HG03045 (cell line): Measurements from ENCODE around the gene DHX9.

Experiments used
- ATAC-seq: cut with Tn5 transposase; IDR thresholded peaks from one replicate; pipeline ENCODE4 v1.9.1; 2021; ENCODE audit warnings: mild to moderate bottlenecking, moderate library complexity; ENCODE audit not compliant: unreplicated experiment

Gene DHX9

DNA sequence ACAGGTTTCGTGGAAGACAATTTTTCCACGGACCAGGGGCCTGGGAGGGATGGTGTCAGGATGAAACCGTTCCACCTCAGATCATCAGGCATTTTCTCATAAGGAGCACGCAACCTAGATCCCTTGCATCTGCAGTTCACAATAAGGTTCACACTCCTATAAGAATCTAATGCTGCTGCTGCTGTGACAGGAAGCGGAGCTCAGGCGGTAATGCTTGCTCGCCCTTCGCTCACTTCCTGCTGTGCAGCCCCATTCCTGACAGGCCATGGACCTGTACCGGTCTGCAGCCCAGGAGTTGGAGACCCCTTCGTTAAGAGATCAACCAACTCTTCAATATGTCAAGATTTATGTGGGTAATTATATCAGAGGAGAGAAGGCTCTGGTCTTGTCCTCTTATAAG, 3.3 kb upstream of the DHX9 start:
- no peak for ATAC-seq

DNA sequence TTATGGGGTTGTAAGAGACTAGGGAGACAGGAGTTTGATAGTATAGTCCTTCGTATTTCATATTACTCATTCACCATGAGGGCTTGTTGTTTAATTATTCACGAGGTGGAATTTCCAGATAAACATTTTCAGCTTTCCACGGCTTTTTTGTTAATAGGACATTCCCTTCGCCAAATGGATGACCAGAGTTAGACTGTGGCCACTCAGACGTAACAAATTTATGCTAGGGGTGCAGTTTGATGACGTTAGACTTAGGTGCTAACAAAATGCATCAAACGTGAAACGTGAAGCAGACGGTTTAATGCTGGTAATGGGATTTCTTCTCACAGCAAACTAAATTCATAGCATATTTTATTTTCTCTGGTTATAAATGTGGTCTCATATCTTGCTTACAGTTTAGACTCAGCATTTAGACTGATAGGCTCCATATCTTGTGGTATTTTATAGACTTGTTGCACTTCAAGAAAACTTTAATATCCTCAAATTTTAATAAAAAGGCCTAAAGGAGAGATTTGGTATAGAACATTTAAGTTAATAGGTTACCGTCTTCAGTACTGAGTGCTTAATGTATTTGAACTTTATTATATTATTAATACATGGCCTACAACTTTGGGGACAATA, 2.3 kb downstream of the DHX9 start:
- no peak for ATAC-seq

DNA sequence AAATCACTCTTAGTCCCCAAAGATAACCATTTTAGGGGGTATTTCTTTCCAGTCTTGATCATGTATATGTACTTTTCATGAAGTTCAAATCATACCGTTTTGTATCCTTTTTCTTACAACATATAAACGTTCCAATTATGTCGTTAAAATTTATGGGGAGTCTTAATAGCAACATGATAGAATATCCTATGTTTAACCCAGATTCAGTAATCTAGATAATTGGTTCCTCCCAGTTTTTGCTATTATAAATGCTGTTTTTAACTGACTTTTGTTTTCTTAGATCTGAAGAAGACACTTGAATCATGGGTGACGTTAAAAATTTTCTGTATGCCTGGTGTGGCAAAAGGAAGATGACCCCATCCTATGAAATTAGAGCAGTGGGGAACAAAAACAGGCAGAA, 3.1 kb downstream of the DHX9 start:
- ATAC-seq, result no peak

DNA sequence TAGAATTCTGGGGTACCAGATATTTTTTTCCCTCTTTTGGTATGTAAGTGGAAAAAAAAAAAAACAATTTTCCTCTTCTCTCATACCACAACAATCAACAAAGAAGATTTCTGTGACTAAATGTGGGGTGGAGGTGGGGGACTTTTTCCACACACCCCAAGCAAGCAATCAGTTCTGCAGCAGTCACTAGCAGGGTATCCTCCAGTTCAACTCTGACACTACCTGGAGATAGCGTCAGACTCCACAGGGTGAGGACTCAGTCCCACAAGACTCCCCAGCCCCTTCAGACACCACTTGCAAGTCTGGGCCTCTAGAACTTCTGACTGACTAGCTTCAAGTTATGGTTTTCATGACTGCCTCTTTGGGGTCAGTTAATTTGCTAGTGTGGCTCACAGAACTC, 6.2 kb downstream of the DHX9 start:
- ATAC-seq, result no peak

DNA sequence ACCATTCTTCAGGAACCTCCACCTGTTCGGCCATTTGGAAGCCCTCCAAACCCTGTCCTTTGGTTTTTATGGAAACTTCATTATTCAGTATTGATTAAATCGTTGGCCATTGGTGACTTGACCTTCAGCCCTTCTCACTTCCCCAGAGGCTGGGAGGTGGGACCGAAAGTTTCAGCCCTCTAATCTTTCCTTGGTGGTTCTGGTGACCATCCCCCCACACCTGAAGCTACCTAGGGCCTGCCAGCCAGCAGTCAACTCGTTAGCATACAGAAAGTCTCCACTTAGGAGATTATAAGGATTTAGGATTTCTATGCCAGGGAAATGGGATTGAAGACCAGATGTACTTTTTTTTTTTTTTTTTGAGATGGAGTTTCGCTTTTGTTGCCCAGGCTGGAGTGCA, 6.7 kb downstream of the DHX9 start:
- ATAC-seq, result no peak

DNA sequence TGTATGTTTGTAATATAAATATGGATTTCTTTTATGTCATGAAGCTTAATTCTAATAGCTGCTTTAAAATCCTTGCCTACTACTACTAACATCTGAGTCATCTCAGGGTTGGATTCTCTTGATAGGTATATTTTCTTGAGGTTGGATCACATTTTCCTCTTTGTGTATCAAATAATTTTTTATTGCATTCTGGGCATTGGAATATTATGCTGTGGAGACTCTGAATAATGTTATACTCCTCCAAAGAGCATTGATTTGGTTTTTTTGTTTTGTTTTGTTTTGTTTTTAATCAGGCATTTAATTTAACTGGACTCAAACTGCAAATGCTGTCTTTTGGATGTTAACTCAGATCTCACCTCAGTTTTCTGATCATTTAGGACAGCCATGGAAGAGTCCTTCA, 8.0 kb downstream of the DHX9 start:
- ATAC-seq, result no peak

DNA sequence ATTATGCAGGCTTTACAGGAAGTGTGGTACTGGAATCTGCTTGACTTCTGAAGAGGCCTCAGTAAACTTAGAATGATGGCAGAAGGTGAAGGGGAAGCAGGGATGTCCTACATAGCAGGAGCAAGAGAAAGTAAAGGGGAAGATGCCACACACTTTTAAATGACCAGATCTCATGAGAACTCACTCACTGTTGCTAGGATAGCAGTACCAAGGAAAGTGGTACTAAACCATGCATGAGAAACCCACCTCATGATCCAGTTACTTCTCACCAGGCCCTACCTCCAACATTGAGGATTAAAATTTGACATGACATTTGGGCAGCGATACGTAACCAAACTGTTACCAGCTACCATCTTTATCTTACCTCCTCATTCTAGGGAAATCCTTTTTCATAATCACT, 9.6 kb downstream of the DHX9 start:
- no peak for ATAC-seq

DNA sequence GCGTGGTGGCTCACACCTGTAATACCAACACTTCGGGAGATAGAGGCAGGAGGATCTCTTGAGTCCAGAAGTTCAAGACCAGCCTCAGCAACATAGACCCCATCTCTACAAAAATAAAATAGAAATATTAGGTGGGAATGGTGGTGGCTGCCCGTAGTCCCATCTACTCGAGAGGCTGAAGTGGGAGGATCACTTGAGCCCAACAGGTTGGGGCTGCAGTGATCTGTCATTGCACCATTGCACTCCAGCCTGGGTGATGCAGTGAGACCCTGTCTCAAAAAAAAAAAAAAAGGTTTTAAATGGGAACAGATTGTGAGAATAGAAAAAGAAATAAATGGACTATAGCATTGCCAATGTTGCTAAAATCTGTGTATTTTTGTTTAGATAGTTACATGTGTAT, 11.2 kb downstream of the DHX9 start:
- ATAC-seq, result no peak

DNA sequence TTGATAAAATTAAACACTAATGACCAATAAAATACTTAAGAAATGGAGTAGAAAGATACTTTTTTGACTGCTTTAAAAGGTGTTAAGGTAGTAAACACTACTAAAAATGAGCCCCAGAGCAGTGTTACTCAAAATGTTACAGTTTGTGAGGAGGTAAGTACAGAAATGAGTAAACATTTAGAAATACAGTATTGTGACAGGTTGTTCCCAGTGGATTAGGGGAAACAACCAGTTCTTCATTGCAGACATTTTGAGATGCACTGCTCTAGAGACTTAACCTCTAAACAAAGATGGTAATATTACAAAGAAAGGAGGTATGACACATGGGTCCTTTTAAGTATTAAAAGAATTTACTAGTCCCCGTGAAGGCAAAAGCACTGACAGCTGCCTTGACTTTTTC, 12.7 kb downstream of the DHX9 start:
- no peak for ATAC-seq

DNA sequence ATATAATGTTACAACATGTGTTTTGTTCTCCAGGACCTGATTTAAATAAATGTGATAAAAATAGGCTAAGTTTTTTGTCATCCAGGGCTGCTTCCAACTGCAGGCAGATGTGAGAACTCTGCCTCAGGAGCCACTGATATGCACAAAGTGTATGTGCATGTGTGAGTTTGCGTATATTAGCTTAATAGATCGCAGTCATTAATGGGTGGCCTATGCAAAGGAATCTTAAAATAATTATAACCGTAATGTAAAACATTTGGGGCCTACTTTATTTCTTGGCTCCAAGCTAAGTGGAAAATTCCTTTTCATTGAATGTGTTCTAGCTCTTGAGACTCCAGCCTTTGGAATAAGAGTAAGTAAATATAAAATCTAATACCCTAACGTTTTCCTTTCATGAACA, 16.8 kb downstream of the DHX9 start:
- ATAC-seq, result no peak

DNA sequence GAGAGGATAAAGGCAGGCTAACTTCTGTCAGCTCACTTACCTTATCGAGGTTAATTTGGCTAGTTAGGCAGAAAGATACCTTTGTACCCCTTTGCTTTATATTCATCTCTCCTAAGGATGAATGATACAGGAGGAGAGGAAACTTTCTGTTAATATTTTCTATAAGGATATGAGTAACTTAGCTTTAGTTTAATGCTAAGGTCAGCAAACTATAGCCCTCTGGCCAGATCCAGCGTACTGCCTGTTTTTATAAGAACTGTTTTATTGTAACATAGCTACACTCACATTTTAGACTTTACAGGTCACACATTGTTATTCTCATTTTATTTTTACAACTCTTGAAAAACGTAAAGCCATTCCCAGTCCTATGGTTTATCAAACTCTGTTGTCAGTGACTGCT, 18.1 kb downstream of the DHX9 start:
- ATAC-seq, result no peak

DNA sequence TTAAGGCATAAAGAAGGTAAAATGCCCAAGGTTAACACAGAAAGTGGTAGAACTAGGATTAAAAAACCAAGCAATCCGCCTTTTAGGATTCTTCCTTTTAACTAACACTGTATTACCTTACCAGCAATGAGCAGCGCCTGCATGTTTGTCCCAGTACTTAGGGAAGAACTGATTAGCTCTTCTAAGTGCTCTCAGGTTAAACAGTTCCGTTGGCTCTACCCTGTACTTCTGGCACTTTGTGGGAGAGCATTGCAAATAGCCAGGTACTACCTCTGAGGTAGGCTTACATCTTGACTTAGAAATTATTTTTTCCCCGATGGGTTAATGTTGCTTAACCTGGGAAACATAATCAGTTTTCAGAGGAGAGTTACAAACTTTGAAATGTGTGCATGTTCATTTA, 21.5 kb downstream of the DHX9 start:
- no peak for ATAC-seq

DNA sequence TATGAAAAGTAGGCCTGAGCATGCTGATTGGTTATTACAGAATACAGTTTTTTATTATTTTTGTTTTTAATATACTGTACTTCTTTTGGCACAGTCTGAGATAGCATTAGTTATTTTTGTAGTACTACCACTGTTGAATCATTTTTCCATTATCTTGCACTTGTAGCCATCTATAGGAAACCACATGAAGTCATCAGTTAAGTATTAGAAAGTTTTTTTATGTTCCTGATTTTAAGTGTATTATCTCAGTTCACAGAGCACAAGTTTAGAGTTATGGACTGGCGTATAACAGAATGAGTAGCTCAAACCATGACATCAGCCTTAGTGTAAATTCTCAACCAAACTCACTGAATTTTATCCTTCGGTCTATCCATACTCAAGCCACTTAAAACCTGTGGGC, 22.8 kb downstream of the DHX9 start:
- no peak for ATAC-seq

DNA sequence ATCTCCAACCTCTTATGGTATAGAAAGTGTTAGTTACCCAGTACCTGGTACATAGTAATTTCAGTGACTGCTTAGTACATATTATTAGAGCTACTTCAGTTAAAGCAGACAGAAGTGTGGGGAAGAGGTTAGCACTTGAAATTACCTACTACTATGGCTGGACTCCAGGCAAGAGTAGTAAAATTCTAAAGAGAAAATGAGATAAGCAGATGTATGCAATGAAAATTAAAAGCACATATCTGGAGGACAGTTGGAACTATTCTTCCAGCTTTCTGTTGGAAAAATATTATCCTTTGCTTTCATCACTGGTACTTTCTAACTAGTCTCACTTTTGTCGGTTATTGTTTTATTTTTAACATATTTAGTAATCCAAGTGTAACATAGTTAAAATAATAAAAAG, 23.7 kb downstream of the DHX9 start:
- no peak for ATAC-seq

DNA sequence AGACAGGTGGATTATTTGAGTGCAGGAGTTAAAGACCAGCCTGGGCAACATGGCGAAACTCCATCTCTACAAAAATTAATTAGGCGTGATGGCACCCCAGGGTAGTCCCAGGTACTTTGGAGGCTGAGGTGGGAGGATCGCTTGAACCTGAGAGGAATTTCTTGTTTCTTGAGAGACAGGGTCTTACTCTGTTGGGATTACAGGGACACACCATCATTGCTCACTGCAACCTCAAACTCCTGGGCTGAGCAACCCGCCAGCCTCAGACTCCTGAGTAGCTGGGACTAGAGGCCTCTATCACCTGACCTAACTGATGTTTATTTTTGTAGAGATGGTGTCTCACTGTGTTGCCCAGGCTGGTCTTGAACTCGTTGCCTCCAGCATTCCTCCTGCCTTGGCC, 24.8 kb downstream of the DHX9 start:
- ATAC-seq, result no peak

DNA sequence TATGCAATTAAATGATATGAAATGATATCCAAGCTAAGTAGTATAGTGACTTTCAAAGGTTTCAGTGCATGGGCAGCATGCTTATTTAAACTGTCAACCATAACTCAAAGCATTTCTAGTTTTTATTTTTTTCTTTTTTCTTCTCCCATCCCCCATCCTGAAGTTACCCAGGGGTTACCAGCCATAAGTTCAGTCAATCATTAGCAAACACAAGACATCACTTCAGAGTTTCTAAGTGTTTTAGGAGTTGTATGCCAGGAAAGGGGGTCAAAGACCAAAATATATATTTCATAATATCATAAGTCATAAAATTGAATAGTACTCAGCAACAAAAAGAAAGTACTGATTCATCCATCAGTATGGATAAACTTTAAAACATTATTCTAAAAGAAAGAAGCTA, 28.7 kb downstream of the DHX9 start:
- ATAC-seq, result no peak

DNA sequence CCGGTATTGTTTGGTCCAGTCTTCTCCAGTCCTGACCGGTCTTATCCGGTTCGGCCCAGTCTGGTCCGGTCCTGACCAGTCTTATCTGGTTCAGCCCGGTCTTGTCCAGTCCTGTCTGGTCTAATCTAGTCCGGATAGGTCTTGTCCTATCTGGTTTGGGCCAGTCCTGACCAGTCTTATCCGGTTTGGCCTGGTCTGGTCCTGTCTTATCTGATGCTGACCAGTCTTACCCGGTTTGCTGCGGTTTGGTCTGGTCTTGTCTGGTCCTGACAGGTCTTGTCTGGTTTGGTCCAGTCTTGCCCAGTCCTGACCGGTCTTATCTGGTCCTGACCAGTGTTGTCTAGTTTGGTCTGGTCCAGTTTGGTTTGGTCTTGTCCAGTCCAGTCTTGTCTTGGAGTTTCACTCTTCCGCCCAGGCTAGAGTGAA, 30.1 kb downstream of the DHX9 start:
- ATAC-seq, result no peak

DNA sequence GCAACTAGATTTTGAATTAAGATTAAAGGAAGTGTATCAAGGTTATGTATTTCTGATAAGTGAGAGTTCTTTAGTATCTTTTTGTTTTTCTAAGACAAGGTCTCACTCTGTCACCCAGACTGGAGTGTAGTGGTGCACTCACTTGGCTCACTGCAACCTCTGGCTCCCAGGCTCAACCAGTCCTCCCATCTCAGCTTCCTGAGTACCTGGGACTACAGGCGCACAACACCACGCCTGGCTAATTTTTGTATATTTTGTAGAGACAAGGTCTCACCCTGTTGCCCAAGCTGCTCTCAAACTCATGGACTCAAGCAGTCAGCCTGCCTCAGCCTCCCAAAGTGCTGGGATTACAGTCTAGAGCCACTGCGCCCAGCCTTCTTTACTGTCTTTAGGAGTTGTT, 33.7 kb downstream of the DHX9 start:
- no peak for ATAC-seq

DNA sequence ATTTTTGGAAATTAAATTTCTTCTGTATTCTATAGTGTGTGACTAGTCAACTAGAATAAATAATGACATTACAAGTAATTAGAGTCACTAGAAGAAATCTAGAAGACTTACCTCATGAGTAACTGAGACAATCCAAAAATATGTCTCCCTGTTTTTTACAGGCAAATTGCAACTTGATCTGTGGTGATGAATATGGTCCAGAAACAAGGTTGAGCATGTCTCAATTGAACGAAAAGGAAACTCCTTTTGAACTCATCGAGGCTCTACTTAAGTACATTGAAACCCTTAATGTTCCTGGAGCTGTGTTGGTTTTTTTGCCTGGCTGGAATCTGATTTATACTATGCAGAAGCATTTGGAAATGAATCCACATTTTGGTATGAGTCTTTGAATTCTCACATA, 36.7 kb downstream of the DHX9 start:
- no peak for ATAC-seq

DNA sequence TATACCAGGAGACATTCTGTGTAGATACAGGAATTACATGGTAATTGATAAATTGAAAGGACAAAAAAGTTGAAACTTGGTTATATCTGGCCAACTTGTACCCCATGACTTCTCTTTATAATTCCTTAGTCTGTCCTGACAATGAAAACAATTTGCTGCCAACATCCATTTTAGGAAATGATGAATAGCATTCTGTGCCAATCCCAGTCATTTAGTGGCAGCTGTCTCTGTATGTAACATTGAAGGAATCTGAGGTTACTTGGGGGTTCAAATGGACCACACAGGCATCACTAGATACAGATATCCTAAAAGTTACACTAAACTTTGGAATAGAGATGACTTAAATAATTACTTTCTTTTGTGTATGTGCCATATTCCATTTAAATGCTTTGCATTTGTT, 38.2 kb downstream of the DHX9 start:
- no peak for ATAC-seq

DNA sequence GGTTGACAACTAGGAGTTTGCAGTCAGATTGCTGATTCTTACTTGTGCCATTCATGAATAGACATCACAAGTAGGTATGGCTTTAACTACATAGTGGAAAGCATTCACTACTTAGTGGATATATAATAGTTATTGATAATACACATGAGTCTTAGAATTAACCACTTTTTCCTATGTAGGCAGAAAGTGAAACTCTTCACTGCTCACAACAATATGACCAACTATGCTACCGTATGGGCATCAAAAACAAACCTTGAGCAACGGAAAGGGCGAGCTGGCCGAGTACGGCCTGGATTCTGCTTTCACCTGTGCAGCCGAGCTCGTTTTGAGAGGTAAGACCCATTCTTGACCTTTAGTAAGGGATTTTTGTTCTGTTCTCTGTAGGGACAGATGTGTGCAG, 38.7 kb downstream of the DHX9 start:
- ATAC-seq, result no peak

DNA sequence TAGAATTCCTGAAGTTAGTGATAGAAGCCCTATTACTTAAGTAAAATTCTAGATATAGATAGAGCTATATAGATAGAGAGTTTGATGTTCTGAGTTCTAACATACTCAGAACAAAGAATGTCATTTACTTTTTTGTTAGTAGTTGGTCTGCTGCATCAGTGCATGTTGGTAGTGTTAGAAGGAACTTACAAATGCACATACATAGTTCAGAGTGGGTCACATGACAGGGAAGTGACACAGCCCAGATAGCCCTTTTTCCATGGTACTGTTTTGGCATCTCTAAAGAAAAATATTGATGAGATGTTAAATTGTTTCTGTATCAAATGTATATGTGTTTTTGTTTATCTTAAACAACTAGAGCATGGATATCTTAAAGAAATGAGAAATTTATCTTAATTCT, 45.7 kb downstream of the DHX9 start:
- no peak for ATAC-seq

DNA sequence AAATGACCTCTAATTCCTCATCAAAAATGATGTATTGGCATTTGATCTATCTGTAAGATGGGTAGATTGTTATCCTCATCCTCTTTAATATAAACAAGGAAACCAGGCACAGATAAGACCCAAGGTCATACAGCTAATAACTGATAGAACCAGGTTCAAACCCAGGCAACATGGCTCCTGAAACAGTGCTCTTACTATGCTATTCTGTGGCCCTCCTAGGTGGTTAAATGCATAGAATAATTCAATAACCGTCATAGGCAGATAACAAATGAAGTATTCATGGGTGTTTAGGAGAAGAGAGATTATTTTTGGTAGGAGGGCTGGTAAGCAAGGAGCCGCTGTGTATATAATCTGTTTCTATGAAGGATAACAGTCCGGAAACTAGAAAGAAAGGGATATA, 46.4 kb downstream of the DHX9 start:
- ATAC-seq, result no peak

DNA sequence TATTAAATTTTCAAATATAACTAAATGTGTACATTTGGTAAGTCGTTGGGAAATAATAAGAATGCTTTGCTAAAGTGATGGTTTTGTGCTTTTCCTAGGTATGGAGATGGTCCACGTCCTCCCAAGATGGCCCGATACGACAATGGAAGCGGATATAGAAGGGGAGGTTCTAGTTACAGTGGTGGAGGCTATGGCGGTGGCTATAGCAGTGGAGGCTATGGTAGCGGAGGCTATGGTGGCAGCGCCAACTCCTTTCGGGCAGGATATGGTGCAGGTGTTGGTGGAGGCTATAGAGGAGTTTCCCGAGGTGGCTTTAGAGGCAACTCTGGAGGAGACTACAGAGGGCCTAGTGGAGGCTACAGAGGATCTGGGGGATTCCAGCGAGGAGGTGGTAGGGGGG, 47.8 kb downstream of the DHX9 start:
- no peak for ATAC-seq
